Esophagus muscularis mucosa (tissue), 4 donors: ENCODE measurements around the gene IMMP1L. TPM values are rescaled to one million over a fixed set of nuclear protein-coding genes. Genes with fewer than 3 reads are reported as not detected.

Experiments
- DNase-seq: peaks from one replicate; pipeline ENCODE4 v3.0.0-alpha.2; 2017; ENCODE audit errors: extremely low spot score
- H3K27ac ChIP-seq, 4 donors: fragments of 200-600 bp; sonication (generic); replicated peaks in 1 of 4; 1 replicate in 3 of 4; 2 replicates in 1 of 4; pipeline ENCODE4 v1.5.1; 2016 to 2019; ENCODE audit warnings: mild to moderate bottlenecking in 1 of 4
- H3K27me3 ChIP-seq, 4 donors: fragments of 200-600 bp; sonication (generic); one replicate each; pipeline versions ENCODE4 v1.5.1 to v1.6.0; 2016 to 2019
- H3K36me3 ChIP-seq, 4 donors: fragments of 200-600 bp; sonication (generic); one replicate each; pipeline ENCODE4 v1.5.1; 2016 to 2019
- H3K4me1 ChIP-seq, 4 donors: fragments of 200-600 bp; sonication (generic); one replicate each; pipeline ENCODE4 v1.5.1; 2016 to 2019
- H3K4me3 ChIP-seq, 4 donors: fragments of 200-600 bp; sonication (generic); 1 replicate in 2 of 4; 2 replicates in 2 of 4; pipeline ENCODE4 v1.5.1; 2016 to 2019; ENCODE audit warnings: mild to moderate bottlenecking in 4 of 4, moderate library complexity in 1 of 4
- H3K9me3 ChIP-seq, 4 donors: fragments of 200-600 bp; sonication (generic); 1 replicate in 3 of 4; 2 replicates in 1 of 4; pipeline ENCODE4 v1.5.1; 2016 to 2019
- EP300 ChIP-seq: sonication (generic); formaldehyde crosslinking; IDR thresholded peaks from one replicate; pipeline ENCODE4 v1.6.1; 2017; ENCODE audit warnings: antibody characterized with exemption
- POLR2A ChIP-seq: fragments of 450-650 bp; IDR thresholded peaks from one replicate; pipeline ENCODE4 v1.6.1; 2017; ENCODE audit warnings: antibody characterized with exemption, moderate library complexity, mild to moderate bottlenecking, low read depth
- POLR2AphosphoS5 ChIP-seq, 2 donors: sonication (generic); formaldehyde crosslinking; IDR thresholded peaks; one replicate each; pipeline ENCODE4 v1.6.1; 2017; ENCODE audit warnings: antibody characterized with exemption in 2 of 2
- WGBS: methylation state at CpG from one replicate; pipeline ENCODE4 v1.1.5; 2018; 5-methylcytosine and 5-hydroxymethylcytosine counted together
- intact Hi-C: fragments of 100-400 bp; cut with DNase I; formaldehyde crosslinking; loops from one replicate; pipeline ENCODE4 v1.15.1; 2023
- total RNA-seq, 4 donors: library from RNA; depleted of rRNA; stranded (reverse); fragments of >200 nt; gene quantifications; one replicate each; pipeline versions ENCODE4 v1.1.0 to v1.2.1, GENCODE V29; 2016
- TF ChIP-seq, protein P1 (sequence below), 3 experiments: fragments of 200-600 bp in 2 of 3; fragments of 450-650 bp in 1 of 3; sonication (generic) in 2 of 3; IDR thresholded peaks; one replicate each; pipeline ENCODE4 v1.5.1; 2017 to 2019; ENCODE audit warnings: antibody characterized with exemption in 3 of 3, mild to moderate bottlenecking in 2 of 3, moderate library complexity in 1 of 3

IMMP1L gene
- total RNA-seq, 4 donors from 2014 or later: 27.8 to 49.8 (median 40.1) TPM

DNA sequence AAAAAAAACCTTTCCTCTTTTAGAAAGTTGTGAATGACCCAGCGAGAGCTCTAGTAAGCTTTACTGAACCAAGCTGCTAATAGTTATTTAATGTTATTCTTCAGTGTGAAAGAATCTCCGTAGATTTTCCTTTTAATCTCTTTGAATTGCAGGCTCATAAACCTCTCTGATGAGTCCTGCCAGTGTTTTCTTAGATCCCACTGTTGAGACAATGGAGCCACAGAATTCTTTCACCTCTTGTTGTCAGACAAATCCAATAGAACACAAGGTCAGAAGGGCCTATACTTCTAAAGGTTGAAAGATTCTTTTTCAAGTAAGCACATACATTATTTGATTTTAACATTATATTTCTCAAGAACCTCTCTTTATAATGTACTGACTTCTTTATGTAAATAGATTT, 87.6 kb downstream of the IMMP1L start:
- TF ChIP-seq POLR2A (no peak), POLR2AphosphoS5 (IDR thresholded peaks at IDR 0.05) (no peak), EP300 (no peak)
- TF ChIP-seq, protein P1, sequence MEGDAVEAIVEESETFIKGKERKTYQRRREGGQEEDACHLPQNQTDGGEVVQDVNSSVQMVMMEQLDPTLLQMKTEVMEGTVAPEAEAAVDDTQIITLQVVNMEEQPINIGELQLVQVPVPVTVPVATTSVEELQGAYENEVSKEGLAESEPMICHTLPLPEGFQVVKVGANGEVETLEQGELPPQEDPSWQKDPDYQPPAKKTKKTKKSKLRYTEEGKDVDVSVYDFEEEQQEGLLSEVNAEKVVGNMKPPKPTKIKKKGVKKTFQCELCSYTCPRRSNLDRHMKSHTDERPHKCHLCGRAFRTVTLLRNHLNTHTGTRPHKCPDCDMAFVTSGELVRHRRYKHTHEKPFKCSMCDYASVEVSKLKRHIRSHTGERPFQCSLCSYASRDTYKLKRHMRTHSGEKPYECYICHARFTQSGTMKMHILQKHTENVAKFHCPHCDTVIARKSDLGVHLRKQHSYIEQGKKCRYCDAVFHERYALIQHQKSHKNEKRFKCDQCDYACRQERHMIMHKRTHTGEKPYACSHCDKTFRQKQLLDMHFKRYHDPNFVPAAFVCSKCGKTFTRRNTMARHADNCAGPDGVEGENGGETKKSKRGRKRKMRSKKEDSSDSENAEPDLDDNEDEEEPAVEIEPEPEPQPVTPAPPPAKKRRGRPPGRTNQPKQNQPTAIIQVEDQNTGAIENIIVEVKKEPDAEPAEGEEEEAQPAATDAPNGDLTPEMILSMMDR (IDR thresholded peaks at IDR 0.05): no peak
- Histone ChIP-seq H3K4me3 (no peak overlapping the region), H3K27me3 (no peaks in the 10 kb centered on the region), H3K36me3 (no peaks in the 10 kb centered on the region), H3K9me3 (no peaks in the 10 kb centered on the region), H3K4me1 (peaks cover 0 to 8% (median 2%) of the 10 kb centered on the region in 4 donors), H3K27ac (no peak overlapping the region)
- 84% methylated on average over 2 of the region's 2 CpGs for WGBS
- intact Hi-C loops: no loop called here
- no peak for DNase-seq

DNA sequence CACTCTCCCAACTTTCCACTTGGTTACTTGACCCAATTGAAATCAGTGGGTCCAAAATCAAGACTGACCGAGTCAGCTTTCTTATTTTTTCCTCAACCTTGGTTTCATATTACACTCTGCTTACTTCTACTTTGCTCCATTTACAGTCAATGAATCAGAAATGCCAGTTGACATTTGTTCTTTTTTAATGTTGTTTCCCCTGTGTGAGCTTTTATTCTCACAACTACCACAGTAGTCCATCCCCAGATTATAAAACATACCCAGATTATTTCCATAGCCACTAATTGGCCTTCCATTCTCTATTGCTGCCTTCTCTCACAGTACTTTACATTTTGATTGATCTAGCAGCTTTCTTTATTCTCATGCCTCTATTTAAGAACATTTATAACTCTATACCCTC, 89.8 kb downstream of the IMMP1L start:
- 86% methylated on average over 1 of the region's 1 CpG for WGBS

DNA sequence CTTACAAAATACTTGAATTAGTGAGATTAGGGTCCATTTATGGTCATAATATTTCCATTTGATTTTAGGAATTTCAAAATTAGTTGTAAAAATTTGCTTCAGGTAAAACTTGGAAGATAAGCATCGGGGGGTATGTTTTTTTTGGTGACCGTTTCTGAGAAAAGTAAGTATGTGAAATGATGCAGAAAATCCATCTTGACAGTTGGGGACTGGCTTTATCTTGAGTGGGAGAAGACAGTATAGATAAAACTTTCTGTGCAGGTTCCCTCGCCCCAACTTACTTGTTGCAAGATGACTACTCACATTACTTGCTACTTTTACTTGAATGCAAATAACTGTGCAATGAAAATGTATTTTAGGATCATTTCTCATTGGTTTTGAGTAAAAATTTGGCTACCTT, 90.3 kb downstream of the IMMP1L start:
- Histone ChIP-seq H3K36me3 (peaks cover 0 to 4% (median 0%) of the 10 kb centered on the region in 4 donors), H3K27ac (no peak overlapping the region), H3K4me1 (peaks cover 0 to 19% (median 2%) of the 10 kb centered on the region in 4 donors), H3K27me3 (no peaks in the 10 kb centered on the region), H3K4me3 (no peak overlapping the region), H3K9me3 (no peaks in the 10 kb centered on the region)
- TF ChIP-seq EP300: no peak
- TF ChIP-seq, protein P1 (IDR thresholded peaks at IDR 0.05): no peak
- DNase-seq: no peak
- 89% methylated on average over 3 of the region's 3 CpGs for WGBS
- intact Hi-C loops: no loop called here

More for the DNA sequence above, 89.8 kb downstream of the IMMP1L start:
- no peaks in the 10 kb centered on the region for H3K9me3 ChIP-seq
- no peak overlapping the region for H3K27ac ChIP-seq
- H3K27me3 ChIP-seq: no peaks in the 10 kb centered on the region
- intact Hi-C loops: no loop called here
- H3K4me3 ChIP-seq: no peak overlapping the region
- H3K36me3 ChIP-seq: peaks cover 0 to 4% (median 0%) of the 10 kb centered on the region in 4 donors
- TF ChIP-seq POLR2A: no peak
- no peak for TF ChIP-seq POLR2AphosphoS5 (IDR thresholded peaks at IDR 0.05)
- TF ChIP-seq, protein P1 (IDR thresholded peaks at IDR 0.05): no peak
- TF ChIP-seq EP300: no peak
- peaks cover 0 to 19% (median 2%) of the 10 kb centered on the region in 4 donors for H3K4me1 ChIP-seq
- no peak for DNase-seq

DNA sequence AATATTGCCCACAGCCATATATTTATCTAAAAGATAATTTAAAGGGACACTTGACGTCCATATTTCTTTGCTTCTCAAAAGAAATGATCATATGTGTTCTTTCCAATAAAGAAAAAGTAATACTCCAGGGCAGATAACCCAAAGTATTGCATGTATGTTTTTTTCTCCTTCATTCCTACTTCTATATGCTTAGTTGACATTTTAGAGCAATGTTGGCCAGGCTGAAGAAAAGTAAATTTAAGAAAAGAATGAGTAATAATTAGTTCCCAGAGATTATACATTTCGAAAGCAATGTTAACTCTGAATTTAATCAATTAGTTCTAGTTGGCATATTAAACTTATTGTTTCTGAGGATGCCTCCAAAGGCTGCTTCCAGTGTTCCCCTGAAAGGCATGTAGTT, 91.6 kb downstream of the IMMP1L start:
- Histone ChIP-seq H3K9me3 (no peaks in the 10 kb centered on the region), H3K4me1 (peaks cover 0 to 19% (median 2%) of the 10 kb centered on the region in 4 donors), H3K27me3 (no peaks in the 10 kb centered on the region), H3K36me3 (peaks cover 0 to 4% (median 0%) of the 10 kb centered on the region in 4 donors), H3K27ac (no peak overlapping the region), H3K4me3 (no peak overlapping the region)
- TF ChIP-seq EP300 (no peak), POLR2AphosphoS5 (IDR thresholded peaks at IDR 0.05) (no peak), POLR2A (no peak)
- TF ChIP-seq, protein P1 (IDR thresholded peaks at IDR 0.05): no peak
- no peak for DNase-seq
- intact Hi-C loops: no loop called here
- 92% methylated on average over 2 of the region's 2 CpGs for WGBS

DNA sequence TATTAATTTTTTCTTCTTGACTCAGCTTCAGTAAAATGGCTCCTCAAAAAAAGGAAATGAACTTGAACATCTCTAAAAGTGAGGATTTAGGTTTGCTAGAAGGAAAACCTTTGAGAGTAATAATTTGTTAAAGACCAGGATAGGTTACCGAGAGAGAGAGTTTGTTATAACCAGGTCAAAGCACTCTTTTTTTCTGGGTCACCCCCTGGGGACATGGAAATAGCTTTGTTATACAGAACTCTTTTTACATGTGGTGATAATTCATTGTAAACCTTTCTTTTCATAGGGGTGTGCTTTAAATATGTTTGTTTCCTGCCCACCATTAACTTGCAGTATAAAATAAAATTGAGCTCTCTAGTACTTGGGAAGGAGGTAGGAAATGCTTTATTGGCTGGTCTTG, 92.1 kb downstream of the IMMP1L start:
- DNase-seq: no peak
- TF ChIP-seq POLR2A (no peak), EP300 (no peak)
- TF ChIP-seq, protein P1 (IDR thresholded peaks at IDR 0.05): no peak
- H3K4me1 ChIP-seq: peaks cover 0 to 19% (median 2%) of the 10 kb centered on the region in 4 donors
- H3K27me3 ChIP-seq: no peaks in the 10 kb centered on the region
- peaks cover 0 to 4% (median 0%) of the 10 kb centered on the region in 4 donors for H3K36me3 ChIP-seq
- no peaks in the 10 kb centered on the region for H3K9me3 ChIP-seq
- no peak overlapping the region for H3K27ac ChIP-seq
- 87% methylated on average over 1 of the region's 1 CpG for WGBS
- intact Hi-C loops: no loop called here
- H3K4me3 ChIP-seq: no peak overlapping the region
